Upper lobe of right lung (tissue), 1 donor: Measurements from ENCODE around the gene EOMES. TPM values are rescaled to one million over a fixed set of nuclear protein-coding genes. Genes with fewer than 3 reads are reported as not detected.
A peak's percentile ranks its signal among the peaks of the same experiment; 100 is the strongest.

Experiments used
- ATAC-seq: fragments of 200-7000 bp; cut with Tn5 transposase; one replicate; pipeline ENCODE4 v1.9.1; 2020; ENCODE audit warnings: mild to moderate bottlenecking, moderate library complexity
- DNase-seq: peaks from one replicate; pipeline ENCODE4 v3.0.0-alpha.2; 2020
- H3K27ac ChIP-seq: fragments of 200-600 bp; one replicate; pipeline ENCODE4 v1.8.0; 2022
- H3K27me3 ChIP-seq: fragments of 200-600 bp; one replicate; pipeline ENCODE4 v1.8.0; 2022; ENCODE audit warnings: mild to moderate bottlenecking
- H3K36me3 ChIP-seq: fragments of 200-600 bp; one replicate; pipeline ENCODE4 v1.8.0; 2022
- H3K4me1 ChIP-seq: fragments of 200-600 bp; one replicate; pipeline ENCODE4 v1.8.0; 2022
- H3K4me3 ChIP-seq: fragments of 200-600 bp; one replicate; pipeline ENCODE4 v1.8.0; 2022; ENCODE audit warnings: mild to moderate bottlenecking
- H3K9me3 ChIP-seq: fragments of 200-600 bp; one replicate; pipeline ENCODE4 v1.8.0; 2022
- CTCF ChIP-seq: fragments of 200-600 bp; IDR thresholded peaks from one replicate; pipeline ENCODE4 v1.8.0; 2022; ENCODE audit warnings: antibody characterized with exemption
- intact Hi-C: fragments of 100-400 bp; cut with DNase I; formaldehyde crosslinking; loops from one replicate; pipeline ENCODE4 v1.11.0; 2022
- total RNA-seq: library from RNA; stranded (reverse); fragmentation: NEBNext Ultra II Directional; extraction: Animal tissue kit (Norgen Biotek cat#: 25700); gene quantifications from one replicate; pipeline ENCODE4 v1.2.1, GENCODE V29; 2021
- donor health status: DM: no; HTN: yes; CAD: no; lungs with severe emphysema.

Gene EOMES
- total RNA-seq, 1 donor from 2014 or later, result 1.2 TPM

- DNase-seq (peak; percentile 74), ATAC-seq (peak; percentile 90)
- Histone ChIP-seq H3K36me3 (no peaks in the 10 kb centered on the region), H3K9me3 (peaks cover 11% of the 10 kb centered on the region), H3K27ac (no peak overlapping the region), H3K27me3 (no peaks in the 10 kb centered on the region), H3K4me1 (no peaks in the 10 kb centered on the region), H3K4me3 (no peak overlapping the region)
- no peak for TF ChIP-seq CTCF
- intact Hi-C loops, result no loop called here
These were observed 34.1 kb downstream of the EOMES start for GRCh38 chr3:27688053-27688452.

- no peaks in the 10 kb centered on the region for H3K4me1 ChIP-seq
These were observed 35.5 kb downstream of the EOMES start for GRCh38 chr3:27686642-27687041.

GRCh38 chr3:27685474-27685873, 36.6 kb downstream of the EOMES start:
- Histone ChIP-seq H3K27me3 (no peaks in the 10 kb centered on the region), H3K36me3 (no peaks in the 10 kb centered on the region), H3K4me3 (no peak overlapping the region), H3K4me1 (no peaks in the 10 kb centered on the region), H3K27ac (no peak overlapping the region), H3K9me3 (no peaks in the 10 kb centered on the region)
- DNase-seq (no peak), ATAC-seq (no peak)
- intact Hi-C loops, result no loop called here
- no peak for TF ChIP-seq CTCF

More at GRCh38 chr3:27686642-27687041, 35.5 kb downstream of the EOMES start:
- TF ChIP-seq CTCF, result no peak
- DNase-seq, result no peak
- H3K27ac ChIP-seq, result no peak overlapping the region
- no peaks in the 10 kb centered on the region for H3K36me3 ChIP-seq
- no peaks in the 10 kb centered on the region for H3K27me3 ChIP-seq
- H3K9me3 ChIP-seq, result peaks cover 9% of the 10 kb centered on the region
- ATAC-seq, result no peak
- H3K4me3 ChIP-seq, result no peak overlapping the region
- intact Hi-C loops, result no loop called here

GRCh38 chr3:27684302-27684701, 37.8 kb downstream of the EOMES start:
- Histone ChIP-seq H3K4me3 (no peak overlapping the region), H3K9me3 (no peaks in the 10 kb centered on the region), H3K4me1 (no peaks in the 10 kb centered on the region), H3K27ac (no peak overlapping the region), H3K27me3 (no peaks in the 10 kb centered on the region), H3K36me3 (no peaks in the 10 kb centered on the region)
- intact Hi-C loops, result no loop called here
- no peak for ATAC-seq
- no peak for DNase-seq
- no peak for TF ChIP-seq CTCF

- Histone ChIP-seq H3K27ac (no peak overlapping the region), H3K4me1 (no peaks in the 10 kb centered on the region), H3K27me3 (no peaks in the 10 kb centered on the region), H3K36me3 (no peaks in the 10 kb centered on the region), H3K9me3 (no peaks in the 10 kb centered on the region), H3K4me3 (no peak overlapping the region)
- no peak for DNase-seq
- peak; percentile 83 for ATAC-seq
- peak; percentile 71 for TF ChIP-seq CTCF
- intact Hi-C loops, result no loop called here
These were observed 40.8 kb downstream of the EOMES start for GRCh38 chr3:27681249-27681748.
